GM18519 (cell line): Measurements from ENCODE around the gene KCND3.

Experiments used
- ATAC-seq: cut with Tn5 transposase; IDR thresholded peaks from one replicate; pipeline ENCODE4 v1.9.1; 2021; ENCODE audit warnings: mild to moderate bottlenecking, moderate library complexity; ENCODE audit not compliant: unreplicated experiment, low FRiP score

KCND3 gene

GRCh38 chr1:111990026-111990877 is 784 bp upstream of the KCND3 start:
- ATAC-seq: no peak

DNA sequence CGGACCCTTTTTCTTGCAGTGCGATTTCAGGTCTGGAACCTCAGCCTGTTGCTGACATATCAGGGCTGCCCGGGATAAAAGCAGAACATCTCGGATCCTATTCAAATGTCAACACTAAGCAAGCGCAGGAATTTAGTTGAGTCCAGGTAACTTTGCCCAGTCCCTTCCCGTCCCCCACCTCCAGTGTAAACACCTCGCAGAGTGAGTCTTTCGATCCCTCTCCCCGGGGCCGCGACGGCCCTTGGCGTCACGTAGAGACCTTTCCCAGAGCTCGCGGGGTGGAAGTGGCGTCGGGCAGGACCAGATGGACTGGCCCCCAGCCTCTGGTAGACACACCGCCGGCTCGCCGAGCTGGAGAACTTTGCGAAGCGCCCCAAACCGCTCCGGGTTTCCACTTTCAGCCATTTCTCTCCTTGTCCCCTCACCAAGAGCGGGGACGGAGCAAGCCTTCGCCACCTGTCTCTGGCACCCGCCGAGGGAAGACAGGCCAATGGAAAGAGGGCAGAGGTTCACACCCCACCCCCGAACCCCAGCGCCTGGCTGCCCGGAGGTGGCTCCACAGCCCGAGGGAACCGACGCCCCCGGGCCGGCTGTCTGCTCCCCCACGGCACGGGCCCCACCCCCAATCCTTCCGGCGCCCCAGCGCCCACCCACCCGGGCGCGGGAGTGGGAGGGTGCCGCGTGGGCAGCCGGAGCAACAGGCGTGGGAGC is 570 bp downstream of the KCND3 start:
- no peak for ATAC-seq

- ATAC-seq: no peak
These were observed 1.1 kb downstream of the KCND3 start for GRCh38 chr1:111988377-111988742.

DNA sequence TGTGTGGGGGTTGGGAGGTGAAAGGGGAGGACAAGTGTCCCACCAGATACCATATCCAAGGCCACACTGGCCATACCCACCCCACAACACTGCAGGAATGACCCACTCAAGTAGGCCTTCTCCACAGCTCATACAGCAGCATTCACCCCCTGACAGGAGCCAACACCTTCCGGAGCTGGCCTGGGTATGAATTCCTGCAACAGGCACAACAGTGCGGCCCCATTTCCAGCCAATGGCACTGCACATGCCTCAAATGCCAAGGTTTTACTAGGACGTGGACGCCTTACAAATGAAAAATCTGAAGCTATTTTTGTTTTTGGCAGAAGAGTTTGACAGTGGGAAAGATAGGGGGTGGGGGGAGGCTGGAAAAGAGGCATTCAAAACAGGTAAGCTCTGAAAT is 2.0 kb downstream of the KCND3 start:
- no peak for ATAC-seq

GRCh38 chr1:111983500-111983899 is 6.0 kb downstream of the KCND3 start:
- no peak for ATAC-seq

DNA sequence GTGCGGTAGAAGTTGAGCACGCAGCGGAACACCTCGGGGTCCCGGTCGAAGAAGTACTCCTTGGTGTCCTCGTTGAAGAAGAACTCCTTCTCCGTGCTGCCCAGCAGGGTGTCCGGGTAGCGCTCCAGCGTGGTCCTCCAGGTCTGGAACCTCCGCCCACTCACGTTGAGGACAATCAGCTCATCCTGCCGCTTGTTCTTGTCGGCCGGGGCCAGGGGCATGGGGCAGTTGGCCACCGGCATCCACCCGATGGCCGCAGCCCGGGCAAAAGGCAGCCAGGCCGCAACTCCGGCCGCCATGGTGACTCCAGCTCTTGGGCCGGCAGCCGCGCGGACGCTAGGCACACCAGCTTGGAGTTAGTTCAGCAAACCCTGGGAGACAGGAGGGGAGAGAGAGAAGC is 7.0 kb downstream of the KCND3 start:
- ATAC-seq: no peak

DNA sequence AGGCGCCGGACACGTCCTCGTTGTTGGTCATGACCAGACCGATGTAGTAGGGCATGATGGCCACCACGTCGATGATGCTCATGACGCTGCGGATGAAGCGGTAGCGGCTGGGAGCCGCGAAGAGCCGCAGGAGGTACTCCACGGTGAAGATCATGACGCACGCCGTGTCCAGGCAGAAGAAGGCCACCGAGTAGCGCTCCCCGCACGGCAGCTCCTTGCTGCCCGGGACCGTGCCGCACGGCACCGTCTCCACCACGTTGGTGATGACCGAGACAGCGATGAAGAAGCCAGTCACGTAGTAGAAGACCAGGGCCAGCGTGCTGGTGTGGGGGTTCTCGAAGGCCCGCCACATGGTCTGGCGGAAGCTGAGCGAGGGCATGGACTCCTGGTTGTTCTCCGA is 7.6 kb downstream of the KCND3 start:
- ATAC-seq: no peak

DNA sequence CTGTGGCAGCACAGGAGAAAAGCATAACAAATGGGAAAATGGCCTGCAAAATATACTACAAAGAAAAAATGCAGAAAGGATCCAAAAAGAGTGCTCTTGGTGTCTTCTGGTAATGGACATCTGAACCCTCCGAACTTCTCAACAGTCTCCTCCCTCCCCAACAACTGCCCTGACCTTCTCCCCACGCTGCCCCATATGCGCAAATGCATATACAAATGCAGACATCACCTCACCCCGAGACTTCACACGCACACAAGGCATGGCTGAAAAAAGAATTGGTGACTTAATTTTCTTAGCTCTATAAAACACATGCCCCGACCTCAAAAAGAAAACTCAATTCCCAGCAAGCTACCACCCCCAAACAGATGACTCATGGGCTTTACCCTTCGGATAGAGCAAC is 8.4 kb downstream of the KCND3 start:
- no peak for ATAC-seq

- ATAC-seq: no peak
These were observed 8.8 kb downstream of the KCND3 start for GRCh38 chr1:111980686-111981085.

DNA sequence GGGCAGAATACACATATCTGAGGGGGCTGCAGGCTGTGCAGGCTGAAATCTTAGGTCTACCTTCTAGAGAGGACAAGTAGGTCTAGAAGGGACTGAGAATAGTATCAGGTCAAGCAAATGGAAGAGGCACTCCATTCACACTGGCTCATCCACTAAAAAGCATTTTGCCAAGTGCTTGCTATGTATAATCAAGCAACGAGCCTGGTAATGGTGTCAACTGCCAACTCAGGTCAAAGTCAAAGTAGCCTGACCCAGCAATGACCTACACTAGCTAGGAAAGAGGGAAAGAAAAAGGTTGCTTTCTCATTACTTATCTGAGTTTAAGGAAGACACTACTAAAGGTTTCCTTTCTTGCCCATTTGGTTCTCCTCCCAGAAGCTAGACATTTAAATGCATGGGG is 10.8 kb downstream of the KCND3 start:
- no peak for ATAC-seq

DNA sequence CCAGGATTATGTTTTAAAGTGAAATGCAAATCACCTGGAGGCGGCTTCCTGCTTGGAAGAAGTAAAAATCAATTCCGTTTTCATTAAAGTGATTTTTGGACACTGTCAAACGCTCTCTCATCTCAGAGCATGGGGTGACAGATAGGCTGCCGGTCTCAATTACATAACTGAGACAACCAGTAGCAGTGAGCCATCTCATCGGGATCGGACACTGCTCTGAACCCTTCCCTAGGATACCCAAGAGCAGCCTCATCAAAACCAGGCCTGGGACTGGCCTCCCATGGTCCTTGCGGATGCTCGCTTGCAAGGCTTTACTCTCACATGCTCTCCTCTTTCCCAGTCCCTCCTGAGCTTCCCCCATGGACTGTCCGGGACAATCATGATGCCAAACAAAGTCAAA is 12.1 kb downstream of the KCND3 start:
- ATAC-seq: no peak

- ATAC-seq: no peak
These were observed 12.6 kb downstream of the KCND3 start for GRCh38 chr1:111976842-111977241.

DNA sequence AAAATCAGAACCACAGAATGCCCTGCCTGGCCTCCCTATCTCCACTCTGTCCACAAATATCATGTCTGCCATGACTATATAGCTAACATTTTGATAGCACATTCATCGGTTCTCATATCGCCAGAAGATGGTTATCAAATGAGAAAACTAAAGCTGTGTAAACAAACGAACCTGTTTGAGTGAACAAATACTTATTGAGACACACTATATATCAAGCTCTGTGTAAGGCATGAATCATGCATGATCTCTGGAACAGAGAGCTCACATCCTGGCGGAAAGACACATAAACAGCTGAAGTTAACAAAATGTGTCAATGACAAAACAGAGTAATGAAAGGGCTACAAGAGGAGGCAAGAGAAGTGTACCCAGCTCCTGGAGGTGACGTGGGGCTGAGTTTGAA is 13.1 kb downstream of the KCND3 start:
- ATAC-seq: no peak

GRCh38 chr1:111973150-111973790 is 16.2 kb downstream of the KCND3 start:
- ATAC-seq: no peak

DNA sequence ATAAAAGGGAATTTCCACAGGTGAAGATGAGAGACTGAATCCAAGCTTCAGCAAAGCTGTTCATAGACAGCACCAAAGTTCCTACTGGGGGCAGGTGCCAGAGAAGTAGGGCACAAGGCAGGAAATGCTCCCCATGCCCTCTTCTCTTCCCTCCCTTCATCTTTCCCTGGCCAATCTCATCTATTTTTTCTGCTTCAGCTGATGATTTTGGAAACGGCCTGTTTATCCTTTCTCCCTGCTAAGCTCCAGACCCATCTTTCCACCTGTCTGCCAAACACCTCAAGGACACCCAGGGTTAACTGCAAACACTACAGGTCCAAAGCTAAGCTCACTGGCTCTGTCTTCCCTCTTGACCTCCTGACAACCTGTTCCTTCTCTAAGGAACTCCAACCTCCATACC is 18.1 kb downstream of the KCND3 start:
- ATAC-seq: no peak

- no peak for ATAC-seq
These were observed 21.0 kb downstream of the KCND3 start for GRCh38 chr1:111968511-111968910.

DNA sequence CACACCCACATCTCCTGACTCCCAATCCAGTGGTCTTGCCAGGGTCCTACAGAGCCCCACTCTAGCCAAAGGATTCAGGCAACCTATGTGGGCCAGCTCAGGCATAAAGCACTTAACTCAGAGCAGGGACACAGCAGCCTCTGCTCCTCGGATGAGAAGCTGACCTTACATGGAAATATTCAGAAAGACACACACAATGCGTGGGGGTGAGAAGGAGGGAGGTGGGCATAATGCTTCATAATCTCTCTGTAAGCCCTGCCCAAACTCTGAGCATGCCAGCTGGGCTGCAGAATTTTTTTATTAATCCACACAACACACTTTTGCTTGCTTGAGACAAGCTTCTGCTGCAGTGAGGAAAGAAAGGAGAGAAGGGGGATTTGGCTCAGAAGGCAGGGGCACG is 21.6 kb downstream of the KCND3 start:
- ATAC-seq: no peak

GRCh38 chr1:111967067-111967690 is 22.3 kb downstream of the KCND3 start:
- no peak for ATAC-seq

DNA sequence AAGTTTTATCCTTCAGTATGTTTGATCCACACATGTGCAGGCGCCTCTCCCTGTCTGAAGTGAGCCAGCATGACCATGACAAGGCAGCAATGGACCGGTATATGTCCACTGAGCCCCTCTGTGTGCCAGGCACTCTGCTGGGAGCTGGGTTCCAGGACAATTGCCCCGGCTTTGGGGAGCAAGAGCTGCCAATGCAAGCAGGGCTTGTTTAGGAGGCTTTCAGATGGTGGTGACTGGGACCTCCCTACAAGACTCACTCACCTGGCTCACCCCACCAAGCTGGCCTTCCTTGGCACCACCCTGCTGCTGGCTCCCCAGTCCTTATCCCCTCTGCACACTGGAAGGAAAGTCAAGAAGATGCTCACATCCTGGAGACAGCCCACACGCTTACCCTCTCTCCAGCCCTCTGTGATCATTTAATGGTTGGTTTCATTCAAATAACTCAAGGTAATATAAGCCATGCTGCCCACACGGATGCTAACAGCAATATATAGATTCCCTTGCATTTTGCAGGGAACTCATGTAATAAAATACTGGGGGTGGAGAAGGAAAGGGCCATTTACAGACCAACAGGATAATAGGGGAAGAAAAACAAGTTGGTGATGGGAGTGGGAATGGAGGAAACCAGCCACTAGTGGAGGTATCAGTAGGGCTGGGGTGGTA is 23.6 kb downstream of the KCND3 start:
- ATAC-seq: no peak

DNA sequence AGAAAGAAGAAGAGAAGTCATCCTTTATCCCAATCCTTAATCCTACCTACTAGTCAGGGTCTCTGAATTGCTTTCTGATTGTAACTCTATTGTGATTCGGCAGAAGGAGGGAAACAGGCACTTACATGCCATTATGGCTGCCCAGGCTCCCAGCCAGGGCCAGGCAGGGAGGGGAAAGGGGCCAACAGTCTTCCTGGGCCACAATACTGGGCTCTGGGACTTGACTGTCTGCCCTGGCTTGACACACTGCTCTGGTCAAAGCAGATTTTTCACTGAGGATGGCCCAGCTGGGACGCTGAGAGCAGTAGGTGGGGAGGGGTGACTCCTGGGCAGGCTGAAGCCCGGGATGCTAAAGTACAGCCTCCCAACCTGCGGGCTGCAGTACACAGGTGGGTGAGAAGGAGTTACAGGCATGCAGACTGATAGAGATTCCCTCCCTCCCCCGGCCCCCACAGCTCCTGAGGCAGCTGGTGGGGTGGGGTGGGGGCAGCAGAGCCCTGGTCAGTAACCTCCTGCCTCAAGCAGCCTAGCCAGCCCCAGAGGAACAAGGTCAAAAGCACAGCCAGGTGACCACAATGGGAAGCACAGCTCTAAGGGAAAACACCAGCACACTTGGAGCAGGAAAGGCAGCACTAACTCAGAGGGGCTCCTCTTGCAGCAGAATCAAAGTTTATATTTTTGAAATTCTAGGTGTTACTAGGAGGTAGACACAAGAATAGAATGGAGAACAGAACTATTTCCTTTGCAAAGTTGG is 25.3 kb downstream of the KCND3 start:
- no peak for ATAC-seq
